Stimulated activated CD8-positive, alpha-beta memory T cell treated with anti-CD3 and anti-CD28 coated beads, Interleukin-4, amount 100 ng/mL, for 4 hours (primary cell): ENCODE data around the gene TRIM68.

ENCODE experiments used
- DNase-seq, 2 donors: peaks; one replicate each; pipeline ENCODE4 v3.0.0-alpha.2; 2020; ENCODE audit warnings: low read depth in 2 of 2, low spot score in 1 of 2

Gene TRIM68

DNA sequence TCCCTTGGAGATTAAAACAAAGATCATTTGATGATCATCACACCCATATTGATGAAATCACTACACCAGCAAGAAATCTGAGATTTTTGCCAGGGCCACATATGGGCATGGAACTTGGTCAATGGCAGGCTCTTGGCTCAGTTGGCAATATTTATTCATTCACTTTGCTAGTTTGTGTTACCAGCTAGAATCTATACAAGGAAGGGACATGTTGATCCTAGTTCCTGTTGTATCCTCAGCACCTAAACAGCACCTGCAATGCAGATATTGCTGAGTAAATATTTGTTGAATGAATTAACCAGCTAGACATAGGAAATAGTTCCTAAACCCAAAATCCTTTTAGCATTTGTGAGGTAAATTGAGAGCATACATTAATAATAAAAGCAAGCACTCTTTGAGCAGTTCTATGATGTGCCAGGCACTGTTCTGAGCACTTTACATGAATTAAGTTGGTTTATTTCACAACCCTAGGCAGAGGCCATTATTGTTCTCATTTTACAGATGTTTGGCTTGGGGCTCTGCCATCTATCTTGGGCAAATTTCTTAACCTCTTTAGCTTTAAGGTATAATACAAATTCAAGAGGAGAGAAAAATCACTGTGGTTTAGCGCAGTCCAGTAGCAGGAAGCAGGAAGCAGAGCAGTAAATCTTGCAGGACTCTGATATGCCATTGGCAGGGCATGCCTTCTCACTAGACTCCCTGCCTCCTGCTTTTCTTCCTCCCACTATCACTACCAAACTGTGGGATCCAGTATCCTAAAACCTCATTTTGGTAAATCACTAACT is 1.6 kb downstream of the TRIM68 start:
- no peak for DNase-seq

DNA sequence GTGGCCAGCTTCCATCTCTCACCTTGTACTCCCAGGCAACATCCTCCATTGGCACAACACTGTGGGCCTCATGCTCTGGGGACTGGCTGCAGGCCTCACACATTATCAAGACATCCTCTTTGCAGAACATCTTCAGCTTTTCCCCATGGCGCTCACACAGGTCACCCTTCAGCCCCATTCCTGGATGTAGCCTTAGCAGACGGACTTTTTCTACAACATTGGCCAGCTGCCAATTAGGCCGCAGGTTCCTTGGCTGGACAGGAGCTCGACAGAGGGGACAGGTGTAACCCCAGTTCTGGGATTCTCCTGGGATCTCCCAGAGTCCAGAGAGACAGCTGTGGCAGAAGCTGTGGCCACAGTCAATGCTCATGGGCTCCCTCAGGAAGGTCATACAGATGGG is 3.0 kb downstream of the TRIM68 start:
- DNase-seq, result no peak

DNA sequence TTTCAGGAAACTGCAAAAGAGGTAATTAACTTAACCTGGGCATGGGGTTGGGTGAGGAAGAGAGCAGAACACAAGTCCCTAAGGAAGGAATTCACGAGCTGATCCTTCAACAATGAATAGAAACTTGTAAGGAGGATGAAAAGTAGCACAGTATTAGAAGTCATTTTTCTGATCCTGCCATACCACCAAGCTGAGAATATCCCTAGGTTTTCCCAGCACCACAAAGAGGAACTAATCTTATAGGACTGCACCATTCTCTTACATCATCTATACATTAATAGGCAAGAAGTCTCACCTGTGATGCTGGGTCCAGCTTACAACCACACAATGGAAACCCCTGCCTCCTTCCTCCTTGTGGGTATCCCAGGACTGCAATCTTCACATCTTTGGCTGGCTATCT is 14.3 kb downstream of the TRIM68 start, which contains the start of gene OR52I1:
Gene OR52I1 (plus strand): TSS at position 301 of the 400 bp plus-strand sequence. CDS start 0 bp downstream, at position 301.
- no peak for DNase-seq

DNA sequence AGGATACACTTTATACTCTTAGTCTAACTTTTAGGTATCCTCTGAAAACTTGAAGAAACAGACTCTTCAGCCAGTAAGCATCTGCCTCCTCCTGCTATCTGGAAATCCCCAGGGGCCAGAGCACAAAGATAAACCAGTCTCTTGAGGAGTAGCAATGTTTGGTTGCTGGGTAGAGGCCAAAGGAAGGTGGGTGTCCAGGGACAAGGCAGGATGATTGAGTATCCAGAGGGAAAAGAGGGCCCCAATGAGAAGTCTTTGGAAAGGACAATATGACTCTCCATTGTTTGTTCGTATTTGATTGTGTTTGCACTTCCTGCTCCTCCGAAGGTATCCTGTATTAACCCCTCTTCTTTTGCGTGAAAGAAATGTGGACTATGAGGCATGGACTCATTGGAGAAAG is 19.0 kb downstream of the TRIM68 start:
- DNase-seq, result no peak

DNA sequence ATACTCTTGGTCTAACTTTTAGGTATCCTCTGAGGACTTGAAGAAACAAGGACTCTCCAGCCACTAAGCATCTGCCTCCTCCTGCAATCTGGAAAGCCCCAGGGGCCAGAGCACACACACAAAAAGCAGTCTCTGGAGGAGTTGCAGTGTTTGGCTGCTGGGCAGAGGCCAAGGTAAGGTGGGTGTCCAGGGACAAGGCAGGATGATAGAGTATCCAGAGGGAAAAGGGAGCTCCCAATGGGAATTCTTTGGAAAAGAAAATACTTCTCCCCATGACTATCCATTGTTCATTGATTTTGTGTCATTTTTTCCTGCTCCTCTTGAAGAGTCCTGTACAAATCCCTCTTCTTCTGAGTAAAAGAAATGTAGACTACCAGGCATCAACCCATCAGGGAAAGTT is 26.6 kb downstream of the TRIM68 start, which contains the start of gene OR52I2:
Gene OR52I2 (plus strand): TSS at position 301 of the 400 bp plus-strand sequence.
- no peak for DNase-seq

DNA sequence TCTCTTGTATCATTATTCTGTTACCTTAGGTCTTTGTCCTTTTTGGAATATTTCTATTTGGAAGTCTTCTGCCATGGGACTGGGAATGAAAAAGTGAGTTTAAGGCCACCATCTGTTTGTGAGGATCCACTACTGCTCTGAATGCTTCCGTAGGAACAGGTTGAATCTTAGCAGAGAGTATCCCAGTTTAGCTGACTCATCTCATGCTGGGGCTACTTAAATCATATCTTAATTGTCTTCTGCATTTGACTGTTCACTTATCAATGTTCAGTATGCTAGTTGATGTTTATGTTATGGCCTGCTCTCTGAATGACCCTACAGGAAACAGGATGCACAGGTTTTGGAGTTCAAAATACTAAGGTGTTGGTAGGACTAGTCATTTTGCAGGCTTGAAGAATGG is 27.9 kb downstream of the TRIM68 start:
- DNase-seq, result no peak

DNA sequence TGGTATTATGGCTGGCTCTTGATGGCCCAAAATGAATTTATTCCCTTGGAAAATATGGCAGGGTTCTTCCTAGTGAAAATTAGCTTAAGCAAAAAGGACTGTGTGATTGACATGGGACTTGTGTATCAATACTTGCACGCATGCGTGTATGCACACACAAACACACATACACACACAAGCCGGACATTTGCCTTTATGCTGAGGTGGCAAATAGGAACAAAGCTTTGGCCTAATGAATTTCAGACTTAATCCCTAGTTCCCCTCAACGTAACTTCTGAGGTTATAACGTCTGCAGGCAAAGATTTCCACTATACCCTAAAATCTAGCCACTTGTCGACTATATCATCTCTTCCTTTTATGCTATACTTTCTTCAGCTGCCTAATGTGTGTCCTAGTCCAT is 29.4 kb downstream of the TRIM68 start:
- no peak for DNase-seq

DNA sequence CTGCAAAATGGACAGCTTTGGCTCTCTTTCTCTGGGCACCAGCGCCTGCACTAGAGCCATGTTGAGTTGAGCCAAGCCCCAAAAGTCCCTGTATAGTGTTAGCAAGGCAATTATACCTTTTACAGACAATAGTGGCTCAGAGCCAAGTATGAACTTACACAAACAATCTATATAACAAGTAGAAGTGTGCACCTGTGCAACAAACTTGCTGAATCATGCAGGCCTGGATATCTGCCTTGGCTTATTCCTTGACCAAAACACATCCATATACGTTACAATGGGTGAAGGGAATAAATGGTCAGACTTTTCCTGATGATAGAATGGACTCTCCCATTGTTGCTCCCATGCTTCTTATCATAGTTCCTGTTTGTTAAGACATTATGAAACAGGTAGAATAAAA is 30.3 kb downstream of the TRIM68 start:
- no peak for DNase-seq

DNA sequence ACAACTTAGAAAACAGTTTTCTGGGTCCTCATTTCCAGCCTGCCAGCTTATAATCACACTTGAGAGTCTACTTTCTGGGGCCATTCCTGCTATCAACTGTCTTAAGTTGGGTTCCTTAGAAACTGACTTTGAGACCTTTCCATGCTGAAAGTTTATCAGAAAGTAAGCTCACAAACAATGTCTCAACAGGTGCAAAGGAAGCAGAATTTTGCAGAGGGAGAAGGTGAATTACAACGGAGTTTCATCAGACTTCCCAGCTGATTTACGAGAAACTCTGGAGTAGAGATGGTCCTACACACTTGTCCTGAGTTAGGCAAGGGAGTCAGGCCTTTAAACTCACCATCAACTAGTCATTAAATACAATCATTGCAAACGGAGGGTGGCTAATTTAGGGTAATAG is 31.2 kb downstream of the TRIM68 start:
- DNase-seq, result no peak

DNA sequence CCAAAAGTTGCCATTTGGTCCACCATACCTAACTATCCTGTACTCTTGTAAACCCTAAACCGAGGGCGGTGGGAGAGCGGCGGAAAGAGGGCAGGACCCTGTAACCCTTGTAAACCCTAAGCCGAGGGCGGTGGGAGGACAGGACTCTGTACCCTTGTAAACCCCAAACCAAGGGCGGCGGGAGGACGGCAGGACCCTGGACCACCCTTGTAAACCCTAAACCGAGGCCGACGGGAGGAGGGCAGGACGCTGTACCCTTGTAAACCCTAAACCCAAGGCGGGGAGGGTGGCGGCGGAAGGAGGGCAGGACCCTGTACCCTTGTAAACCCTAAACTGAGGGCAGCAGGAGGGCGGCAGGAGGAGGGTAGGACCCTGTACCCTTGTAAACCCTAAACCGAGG is 39.0 kb downstream of the TRIM68 start:
- DNase-seq, result no peak

DNA sequence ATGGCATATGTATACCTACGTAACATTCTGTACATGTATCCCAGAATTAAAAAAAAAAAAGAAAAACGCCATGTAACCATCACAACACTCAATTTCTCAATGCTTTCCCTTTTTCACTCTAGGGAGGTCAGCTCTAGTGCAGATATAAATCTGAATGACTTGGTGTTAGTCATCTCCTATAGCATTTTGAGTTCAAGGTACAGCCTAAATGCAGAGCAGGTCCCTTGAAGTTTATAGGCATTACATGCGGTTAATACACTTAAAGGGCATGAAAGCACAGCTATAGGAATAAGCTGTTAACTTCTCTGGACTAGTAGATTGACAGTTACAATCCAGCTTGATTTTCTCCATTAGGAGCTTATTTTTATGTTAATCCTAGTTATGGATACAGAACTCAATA is 42.7 kb downstream of the TRIM68 start:
- no peak for DNase-seq

DNA sequence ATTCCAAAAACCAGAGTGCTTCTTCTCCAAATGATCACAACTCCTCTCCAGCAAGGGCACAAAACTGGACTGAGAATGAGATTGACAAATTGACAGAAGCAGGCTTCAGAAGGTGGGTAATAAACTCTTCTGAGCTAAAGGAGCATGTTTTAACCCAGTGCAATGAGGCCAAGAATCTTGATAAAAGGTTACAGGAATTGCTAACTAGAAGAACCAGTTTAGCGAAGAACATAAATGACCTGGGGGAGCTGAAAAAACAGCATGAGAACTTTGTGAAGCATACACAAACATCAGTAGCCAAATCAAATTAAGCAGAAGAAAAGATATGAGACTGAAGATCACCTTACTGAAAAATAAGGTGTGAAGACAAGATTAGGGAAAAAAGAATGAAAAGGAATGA is 47.6 kb downstream of the TRIM68 start:
- no peak for DNase-seq

DNA sequence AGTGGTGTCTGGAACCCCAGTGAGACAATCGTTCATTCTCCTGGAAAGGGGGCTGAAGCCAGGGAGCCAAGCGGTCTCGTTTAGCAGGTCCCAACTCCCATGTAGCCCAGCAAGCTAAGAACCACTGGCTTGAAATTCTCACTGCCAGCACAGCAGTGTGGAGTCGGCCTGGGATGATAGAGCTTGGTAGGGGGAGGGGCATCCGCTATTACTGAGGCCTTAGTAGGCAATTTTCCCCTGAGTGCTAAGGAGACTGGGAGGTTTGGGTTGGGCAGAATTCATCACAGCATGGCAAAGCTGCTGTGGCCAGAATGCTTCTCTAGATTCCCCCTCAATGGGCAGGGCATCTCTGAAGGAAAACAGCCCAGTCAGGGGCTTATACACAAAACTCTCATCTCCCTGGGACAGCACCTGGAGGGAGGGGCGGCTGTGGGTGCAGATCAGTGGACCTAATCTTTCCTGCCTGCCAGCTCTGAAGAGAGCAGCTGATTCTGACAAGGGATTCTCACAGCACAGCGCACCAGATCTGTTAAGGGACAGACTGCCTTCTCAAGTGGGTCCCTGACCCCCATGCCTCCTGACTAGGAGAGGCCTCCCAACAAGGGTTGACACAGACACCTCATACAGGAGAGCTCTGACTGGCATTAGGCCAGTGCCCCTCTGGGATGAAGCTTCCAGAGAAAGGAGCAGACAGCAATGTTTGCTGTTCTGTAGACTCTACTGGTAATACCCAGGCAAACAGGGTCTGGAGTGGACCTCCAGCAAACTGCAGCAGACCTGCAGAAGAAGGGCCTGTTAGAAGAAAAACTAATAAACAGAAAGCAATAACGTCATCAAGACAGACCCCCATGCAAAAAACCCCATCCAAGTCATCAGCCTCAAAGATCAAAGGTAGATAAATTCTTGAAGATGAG is 48.2 kb downstream of the TRIM68 start:
- no peak for DNase-seq

DNA sequence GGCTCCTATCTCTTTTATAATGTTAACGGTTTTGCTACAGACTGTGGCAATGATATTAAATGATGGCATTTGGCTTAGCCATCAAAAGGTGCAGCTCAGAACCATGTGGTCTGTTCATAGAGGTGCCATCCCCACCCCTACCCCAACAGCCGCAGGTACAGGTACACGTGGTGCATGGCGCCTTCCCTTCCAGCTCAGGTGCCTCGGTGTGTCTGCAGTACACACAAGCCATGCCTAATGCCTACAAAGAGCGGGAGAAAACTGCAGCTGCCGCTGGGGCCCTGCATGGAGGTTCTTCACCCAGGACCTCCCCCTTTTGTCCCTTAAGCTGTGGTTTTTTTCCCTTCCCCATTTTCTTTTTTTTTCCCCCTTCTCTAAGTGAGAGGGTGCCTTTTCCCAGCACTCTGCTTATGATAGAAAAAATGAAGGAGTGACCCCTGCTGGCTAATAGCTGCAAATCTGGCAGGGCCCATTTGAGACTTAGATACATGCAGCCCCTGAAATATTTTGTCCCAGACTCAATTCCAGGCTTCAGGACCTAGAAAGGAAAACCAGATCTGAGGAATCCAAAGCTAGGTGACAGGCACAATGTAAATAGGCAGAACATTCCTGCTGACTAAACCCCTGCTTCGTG is 56.6 kb downstream of the TRIM68 start:
- DNase-seq, result no peak
